Measurements from ENCODE around the gene GTPBP2. TPM values are rescaled to one million over a fixed set of nuclear protein-coding genes. Genes with fewer than 3 reads are reported as not detected.
A peak's percentile ranks its signal among the peaks of the same experiment; 100 is the strongest.

The GTPBP2 gene, protein sequence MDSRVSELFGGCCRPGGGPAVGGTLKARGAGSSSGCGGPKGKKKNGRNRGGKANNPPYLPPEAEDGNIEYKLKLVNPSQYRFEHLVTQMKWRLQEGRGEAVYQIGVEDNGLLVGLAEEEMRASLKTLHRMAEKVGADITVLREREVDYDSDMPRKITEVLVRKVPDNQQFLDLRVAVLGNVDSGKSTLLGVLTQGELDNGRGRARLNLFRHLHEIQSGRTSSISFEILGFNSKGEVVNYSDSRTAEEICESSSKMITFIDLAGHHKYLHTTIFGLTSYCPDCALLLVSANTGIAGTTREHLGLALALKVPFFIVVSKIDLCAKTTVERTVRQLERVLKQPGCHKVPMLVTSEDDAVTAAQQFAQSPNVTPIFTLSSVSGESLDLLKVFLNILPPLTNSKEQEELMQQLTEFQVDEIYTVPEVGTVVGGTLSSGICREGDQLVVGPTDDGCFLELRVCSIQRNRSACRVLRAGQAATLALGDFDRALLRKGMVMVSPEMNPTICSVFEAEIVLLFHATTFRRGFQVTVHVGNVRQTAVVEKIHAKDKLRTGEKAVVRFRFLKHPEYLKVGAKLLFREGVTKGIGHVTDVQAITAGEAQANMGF
- 176 and 273 TPM in 2 replicates for total RNA-seq

DNA sequence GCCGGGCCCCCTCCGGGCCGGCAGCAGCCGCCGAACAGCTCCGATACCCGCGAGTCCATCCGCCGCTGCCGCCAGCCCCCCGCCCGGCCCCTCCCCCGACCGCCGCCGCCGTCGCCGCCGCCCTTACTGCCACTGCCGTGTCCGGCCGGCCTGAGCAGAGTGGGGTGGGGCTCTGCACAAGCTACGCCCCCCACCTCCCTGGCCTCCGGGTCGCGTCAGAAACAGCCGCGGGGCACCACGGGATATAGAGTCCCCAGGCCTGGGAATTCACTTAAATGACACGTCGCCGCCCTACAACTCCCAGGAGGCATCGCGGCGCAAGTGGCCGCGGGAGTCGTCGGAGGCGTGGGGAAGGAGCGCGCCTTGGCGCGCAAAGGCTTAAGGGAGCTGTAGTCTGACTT, at the start of gene GTPBP2:
TSS of gene GTPBP2 (minus strand) at position 161 of the 401 bp plus-strand sequence. CDS start at position 59, 102 bp downstream.
- FAIRE-seq (no peak), DNase-seq (ENCODE audit: low read depth) (peak; percentile 96)
- peak within 1 kb of the TSS; percentile 91 for H3K4me3 ChIP-seq (ENCODE audit: low read depth, low read length)
- TF ChIP-seq, protein P1, sequence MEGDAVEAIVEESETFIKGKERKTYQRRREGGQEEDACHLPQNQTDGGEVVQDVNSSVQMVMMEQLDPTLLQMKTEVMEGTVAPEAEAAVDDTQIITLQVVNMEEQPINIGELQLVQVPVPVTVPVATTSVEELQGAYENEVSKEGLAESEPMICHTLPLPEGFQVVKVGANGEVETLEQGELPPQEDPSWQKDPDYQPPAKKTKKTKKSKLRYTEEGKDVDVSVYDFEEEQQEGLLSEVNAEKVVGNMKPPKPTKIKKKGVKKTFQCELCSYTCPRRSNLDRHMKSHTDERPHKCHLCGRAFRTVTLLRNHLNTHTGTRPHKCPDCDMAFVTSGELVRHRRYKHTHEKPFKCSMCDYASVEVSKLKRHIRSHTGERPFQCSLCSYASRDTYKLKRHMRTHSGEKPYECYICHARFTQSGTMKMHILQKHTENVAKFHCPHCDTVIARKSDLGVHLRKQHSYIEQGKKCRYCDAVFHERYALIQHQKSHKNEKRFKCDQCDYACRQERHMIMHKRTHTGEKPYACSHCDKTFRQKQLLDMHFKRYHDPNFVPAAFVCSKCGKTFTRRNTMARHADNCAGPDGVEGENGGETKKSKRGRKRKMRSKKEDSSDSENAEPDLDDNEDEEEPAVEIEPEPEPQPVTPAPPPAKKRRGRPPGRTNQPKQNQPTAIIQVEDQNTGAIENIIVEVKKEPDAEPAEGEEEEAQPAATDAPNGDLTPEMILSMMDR (IDR thresholded peaks at IDR 0.05; ENCODE audit: insufficient read depth, low read length, severe bottlenecking): no peak
- peaks cover 21% of the 10 kb centered on the region for H3K36me3 ChIP-seq (ENCODE audit: control insufficient read depth, insufficient read depth, low read length)
- no peaks in the 10 kb centered on the region for H3K27me3 ChIP-seq (ENCODE audit: control insufficient read depth, insufficient read depth, low read length)

DNA sequence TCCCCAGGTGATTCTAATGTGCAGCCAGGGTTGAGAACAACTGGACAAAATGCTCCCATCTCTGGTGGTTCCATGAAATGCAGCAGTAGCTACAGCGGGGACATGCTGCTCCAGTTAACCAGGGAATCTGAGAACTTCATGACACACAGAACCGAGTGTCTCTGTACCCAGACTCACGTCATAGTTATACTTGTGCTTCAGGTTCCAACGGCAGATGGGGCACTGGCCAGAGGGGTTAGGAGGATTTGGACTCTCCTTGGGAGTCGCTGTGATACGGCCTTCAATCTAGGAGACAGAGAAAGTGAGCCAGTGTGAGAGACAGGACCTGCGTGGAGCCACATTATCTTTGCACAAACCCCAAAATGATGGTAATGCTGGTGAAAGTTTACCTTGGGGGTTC, 49.3 kb upstream of the GTPBP2 start:
- peaks cover 42% of the 10 kb centered on the region for H3K36me3 ChIP-seq (ENCODE audit: control insufficient read depth, insufficient read depth, low read length)
- TF ChIP-seq, protein P1 (IDR thresholded peaks at IDR 0.05; ENCODE audit: insufficient read depth, low read length, severe bottlenecking): no peak
- no peak overlapping the region for H3K4me3 ChIP-seq (ENCODE audit: low read depth, low read length)
- no peaks in the 10 kb centered on the region for H3K27me3 ChIP-seq (ENCODE audit: control insufficient read depth, insufficient read depth, low read length)
- FAIRE-seq: no peak
- DNase-seq (ENCODE audit: low read depth): no peak

DNA sequence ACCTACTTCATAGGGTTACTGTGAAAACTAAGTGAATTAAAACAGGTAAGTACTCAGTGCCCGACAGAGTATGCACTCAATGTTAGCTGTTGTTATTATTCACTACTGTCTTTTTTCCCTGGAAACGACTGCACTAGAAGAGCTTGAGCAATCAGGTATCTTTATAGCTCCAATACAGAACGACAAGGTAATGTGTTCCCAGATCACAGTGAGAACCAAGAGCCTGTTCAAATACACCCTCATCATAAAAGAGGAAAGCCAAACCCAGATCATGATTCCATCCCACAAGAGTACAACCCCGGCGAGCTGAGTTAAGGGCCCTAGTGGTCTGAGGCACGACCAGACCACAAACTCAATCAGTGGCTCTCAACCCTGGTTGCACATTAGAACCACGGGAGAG, 48.7 kb upstream of the GTPBP2 start:
- FAIRE-seq (peak; percentile 85), DNase-seq (ENCODE audit: low read depth) (no peak)
- H3K36me3 ChIP-seq (ENCODE audit: control insufficient read depth, insufficient read depth, low read length): peaks cover 43% of the 10 kb centered on the region
- H3K27me3 ChIP-seq (ENCODE audit: control insufficient read depth, insufficient read depth, low read length): no peaks in the 10 kb centered on the region
- H3K4me3 ChIP-seq (ENCODE audit: low read depth, low read length): no peak overlapping the region
- TF ChIP-seq, protein P1 (IDR thresholded peaks at IDR 0.05; ENCODE audit: insufficient read depth, low read length, severe bottlenecking): no peak

DNA sequence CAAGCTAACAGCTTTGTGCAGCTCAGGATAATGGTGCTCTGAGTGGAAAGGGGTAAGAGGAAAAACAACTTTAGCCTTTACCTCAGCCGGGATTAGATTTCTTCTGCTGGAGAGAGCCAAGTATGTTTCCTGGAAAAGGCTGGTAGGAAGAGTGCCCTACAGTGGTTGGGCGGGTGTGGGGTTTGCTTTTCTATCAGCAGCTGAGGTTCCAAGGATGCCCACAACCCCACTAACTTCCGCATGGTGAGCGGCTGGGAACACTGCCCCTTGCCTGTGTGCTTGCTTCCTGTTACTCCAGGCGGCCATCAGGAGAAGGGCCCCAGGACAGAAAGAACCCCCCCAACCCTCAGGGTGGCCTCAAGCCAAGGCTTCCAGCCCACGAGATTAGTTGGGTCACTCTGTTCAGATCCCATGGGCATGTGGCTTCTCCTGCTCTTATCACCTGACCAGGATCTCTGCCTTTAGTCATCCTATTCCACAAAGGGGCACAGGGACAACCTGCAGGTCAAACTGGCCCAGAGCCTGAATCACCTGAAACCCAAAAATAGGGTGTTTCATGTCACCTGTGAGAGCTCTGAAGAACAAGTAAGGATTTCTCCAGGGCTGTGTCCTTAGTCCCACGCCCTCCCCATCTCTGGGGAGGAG, 48.0 kb upstream of the GTPBP2 start:
- no peak for DNase-seq (ENCODE audit: low read depth)
- Histone ChIP-seq H3K27me3 (ENCODE audit: control insufficient read depth, insufficient read depth, low read length) (no peaks in the 10 kb centered on the region), H3K4me3 (ENCODE audit: low read depth, low read length) (no peak overlapping the region), H3K36me3 (ENCODE audit: control insufficient read depth, insufficient read depth, low read length) (peaks cover 41% of the 10 kb centered on the region)
- TF ChIP-seq, protein P1 (IDR thresholded peaks at IDR 0.05; ENCODE audit: insufficient read depth, low read length, severe bottlenecking): no peak
- FAIRE-seq: no peak

DNA sequence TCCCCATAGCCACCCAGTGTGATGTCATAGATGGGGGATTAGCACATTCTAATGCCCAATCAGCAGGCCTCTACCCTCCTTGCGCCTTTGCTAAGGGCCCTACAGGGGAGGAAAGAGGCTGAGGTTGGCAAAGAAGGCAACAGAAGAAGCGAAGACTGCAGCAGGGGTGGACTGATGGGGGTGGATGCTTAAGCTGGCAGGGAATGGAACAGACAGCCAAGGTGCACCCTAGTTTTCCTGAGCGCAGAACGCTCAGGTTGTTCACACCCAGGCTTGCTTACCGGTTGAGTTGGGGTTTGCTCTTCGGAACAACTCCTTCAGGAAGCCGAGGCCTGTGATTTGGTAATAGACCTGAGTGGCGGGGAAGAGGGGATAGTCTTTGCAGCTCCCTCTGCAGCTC, 45.9 kb upstream of the GTPBP2 start:
- TF ChIP-seq, protein P1 (IDR thresholded peaks at IDR 0.05; ENCODE audit: insufficient read depth, low read length, severe bottlenecking): no peak
- no peak for DNase-seq (ENCODE audit: low read depth)
- no peaks in the 10 kb centered on the region for H3K27me3 ChIP-seq (ENCODE audit: control insufficient read depth, insufficient read depth, low read length)
- FAIRE-seq: no peak
- no peak overlapping the region for H3K4me3 ChIP-seq (ENCODE audit: low read depth, low read length)
- peaks cover 41% of the 10 kb centered on the region for H3K36me3 ChIP-seq (ENCODE audit: control insufficient read depth, insufficient read depth, low read length)
